Skin epidermis (tissue), 12 donors: ENCODE results near the gene PDIA2.
A peak's percentile ranks its signal among the peaks of the same experiment; 100 is the strongest.
"Not testable (repeated sequence)": the region's sequence is repeated elsewhere in the genome, so short reads cannot be mapped to it uniquely, and the experiment has no call there.

Experiments
- H3K27ac ChIP-seq, 21 experiments: fragments of 200-600 bp; sonication (generic) in 11 of 21; one replicate each; pipeline ENCODE4 v1.5.0; 2020; ENCODE audit warnings: mild to moderate bottlenecking in 3 of 21, inconsistent platforms in 2 of 21, moderate library complexity in 2 of 21
- H3K4me3 ChIP-seq, 7 experiments: fragments of 200-600 bp; sonication (generic) in 2 of 7; one replicate each; pipeline ENCODE4 v1.5.0; 2020; ENCODE audit warnings: inconsistent platforms in 2 of 7, mild to moderate bottlenecking in 2 of 7, moderate library complexity in 1 of 7

Gene PDIA2

DNA sequence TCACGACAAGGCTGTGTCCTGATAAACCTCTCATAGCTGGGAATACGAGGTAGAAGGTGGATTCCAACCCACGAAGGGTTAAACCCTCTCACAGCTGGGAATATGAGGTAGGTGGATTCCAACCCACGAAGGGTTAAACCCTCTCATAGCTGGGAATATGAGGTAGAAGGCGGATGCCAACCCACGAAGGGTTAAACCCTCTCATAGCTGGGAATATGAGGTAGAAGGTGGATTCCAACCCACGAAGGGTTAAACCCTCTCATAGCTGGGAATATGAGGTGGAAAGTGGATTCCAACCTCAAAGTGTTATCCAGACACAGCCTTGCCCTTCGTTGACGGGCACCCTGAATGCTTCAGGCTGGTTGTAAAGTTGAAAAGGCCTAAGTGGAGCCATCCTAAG, 38.6 kb downstream of the PDIA2 start:
- H3K27ac ChIP-seq = no peak overlapping the region
- no peak overlapping the region for H3K4me3 ChIP-seq

DNA sequence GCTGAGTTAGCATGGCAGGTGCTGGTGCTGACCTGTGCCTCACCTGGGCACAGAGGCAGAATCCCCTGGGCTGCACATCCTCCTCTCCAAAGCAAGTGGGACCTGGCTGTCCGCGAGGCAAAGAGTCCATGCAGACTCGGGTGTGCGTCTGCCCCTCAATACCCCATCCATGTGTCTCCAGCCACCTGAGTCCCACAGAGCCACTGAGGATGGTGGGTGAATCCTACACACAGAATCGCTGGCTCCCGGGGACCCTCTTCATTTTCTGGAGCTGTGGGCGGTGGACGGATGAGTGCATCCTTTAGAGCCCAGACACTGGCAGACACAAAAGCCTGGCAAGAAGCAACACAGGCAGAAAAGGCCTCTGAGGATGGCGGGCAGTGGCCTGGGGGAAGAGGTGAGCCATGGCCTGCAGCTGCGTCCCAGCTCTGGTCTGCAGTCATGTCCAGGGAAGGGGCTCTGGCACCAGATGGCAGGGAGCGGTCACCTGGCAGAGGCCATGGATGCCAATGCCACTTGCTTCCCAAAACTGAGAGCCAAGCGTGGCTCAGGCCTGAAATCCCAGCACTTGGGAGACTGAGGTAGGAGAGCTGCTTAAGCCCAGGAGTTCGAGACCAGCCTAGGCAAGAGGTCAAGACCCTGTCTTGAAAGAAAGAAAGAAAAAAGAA, 39.6 kb downstream of the PDIA2 start:
- Histone ChIP-seq H3K4me3 (no peak overlapping the region), H3K27ac (no peak overlapping the region)

DNA sequence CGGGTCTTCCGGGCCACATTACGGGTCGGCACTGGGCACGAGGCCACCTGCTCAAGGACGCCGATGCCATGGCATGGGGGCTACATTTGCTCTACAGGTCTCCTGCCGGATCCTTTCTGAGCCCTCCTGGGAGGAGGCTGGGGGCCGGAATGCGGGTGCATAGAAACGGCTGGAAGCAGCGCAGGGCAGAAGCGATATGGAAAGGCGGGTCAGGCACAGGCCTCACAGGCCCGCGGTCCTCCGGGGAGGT, 41.2 kb downstream of the PDIA2 start:
- Histone ChIP-seq H3K4me3 (no peak overlapping the region), H3K27ac (peak overlapping the region in 3 of 21 experiments; percentile 10 to 47 (median 24))

DNA sequence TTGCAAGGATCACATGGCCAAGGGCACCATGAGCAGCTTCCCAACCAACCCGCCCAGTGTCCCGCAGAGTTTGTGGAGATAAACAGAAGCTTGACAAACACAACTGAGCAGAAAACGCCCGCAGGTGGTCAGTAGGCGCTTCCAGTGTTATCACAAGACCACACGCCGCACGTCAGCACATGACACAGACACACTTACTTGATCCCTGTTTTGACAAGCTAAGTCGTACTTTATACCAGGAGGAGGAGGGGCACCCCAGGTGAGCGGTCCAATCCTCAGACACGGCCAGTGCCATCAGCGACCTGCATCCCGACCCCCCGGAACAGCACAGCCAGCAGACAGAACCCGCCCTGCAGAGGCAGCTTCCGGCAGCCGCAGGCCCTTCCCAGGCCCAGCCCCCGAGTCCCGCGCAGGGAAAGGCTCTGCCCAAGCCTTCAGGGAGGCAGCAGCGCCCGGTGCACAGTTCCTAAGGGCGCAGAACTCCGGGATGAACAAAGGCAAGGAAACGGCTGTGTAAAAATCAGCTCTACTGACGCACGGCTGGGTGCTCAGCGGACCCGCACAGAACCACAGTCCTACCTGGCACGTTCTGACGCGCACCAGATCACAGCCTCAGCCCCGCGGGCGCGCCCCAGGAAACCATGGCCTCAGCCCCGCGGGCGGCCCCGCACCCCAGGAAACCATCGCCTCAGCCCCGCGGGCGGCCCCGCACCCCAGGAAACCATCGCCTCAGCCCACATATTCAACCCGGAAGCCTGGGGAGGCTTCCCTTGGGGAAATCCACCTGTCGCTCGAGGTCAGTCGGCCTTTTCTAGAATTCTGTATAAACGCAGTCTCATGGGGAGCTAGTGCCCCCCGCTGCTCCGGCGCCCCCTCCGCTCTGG, 41.7 kb downstream of the PDIA2 start:
- Histone ChIP-seq H3K4me3 (peak overlapping the region in 3 of 7 experiments; percentile 5 to 14 (median 14)), H3K27ac (peak overlapping the region in 11 of 21 experiments; percentile 10 to 47 (median 23))

DNA sequence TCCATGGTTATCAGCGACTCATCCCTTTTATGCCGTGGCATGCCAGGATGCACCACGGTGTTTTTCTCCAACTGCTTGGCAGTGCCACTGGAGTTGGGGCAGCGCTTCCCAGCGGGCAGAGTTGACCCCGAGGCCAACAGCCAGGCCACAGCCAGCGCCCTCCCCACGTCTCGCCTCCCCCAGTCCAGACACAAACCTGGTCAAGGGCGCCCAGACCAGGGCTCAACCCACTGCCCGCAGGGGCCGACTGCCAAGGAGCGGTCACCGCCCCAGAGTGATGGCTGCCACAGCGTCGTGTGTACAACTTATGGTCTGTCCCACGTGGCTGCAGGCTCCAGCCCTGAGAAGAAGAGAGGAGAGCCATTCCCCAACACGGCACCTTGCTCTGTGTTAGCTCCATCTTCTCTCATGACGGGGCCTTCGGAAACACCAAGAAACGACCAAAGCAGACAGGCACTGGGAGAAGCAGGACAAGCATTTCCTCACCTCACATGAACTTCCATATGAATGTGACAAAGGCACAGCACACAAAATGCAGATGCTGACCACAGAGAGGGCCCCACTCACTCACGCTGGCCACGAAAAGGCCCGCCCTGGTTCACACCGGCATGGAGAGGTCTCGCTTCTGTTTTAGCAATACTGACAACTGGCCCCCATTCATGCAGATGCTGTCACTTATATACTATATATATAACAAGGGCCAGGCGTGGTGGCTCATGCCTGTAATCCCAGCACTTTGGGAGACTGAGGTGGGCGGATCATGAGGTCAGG, 42.6 kb downstream of the PDIA2 start:
- peak overlapping the region in 1 of 7 experiments; percentile 14 for H3K4me3 ChIP-seq

DNA sequence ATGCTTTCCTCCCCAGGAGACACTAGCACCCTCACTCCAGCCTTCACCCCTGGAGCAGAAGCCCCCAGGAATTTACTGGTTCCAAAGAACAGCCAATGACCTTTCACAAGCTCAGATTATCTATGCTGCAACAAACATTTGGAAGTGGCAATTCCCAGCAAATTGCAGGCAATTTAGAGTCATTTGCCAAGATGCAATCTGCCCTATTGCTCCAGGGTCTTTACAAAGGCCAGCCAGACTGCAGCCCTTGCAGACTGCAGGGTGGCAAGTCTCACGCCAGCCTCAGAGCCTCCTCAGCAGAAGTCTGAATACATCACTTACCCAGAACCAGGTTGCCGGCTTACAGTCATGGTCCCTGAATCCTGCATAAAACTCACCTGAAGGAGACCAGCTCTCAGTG, 47.8 kb downstream of the PDIA2 start:
- H3K27ac ChIP-seq = no peak overlapping the region
- no peak overlapping the region for H3K4me3 ChIP-seq

More for the DNA sequence above, 42.6 kb downstream of the PDIA2 start:
- peak overlapping the region in 8 of 21 experiments; percentile 14 to 32 (median 24) for H3K27ac ChIP-seq

DNA sequence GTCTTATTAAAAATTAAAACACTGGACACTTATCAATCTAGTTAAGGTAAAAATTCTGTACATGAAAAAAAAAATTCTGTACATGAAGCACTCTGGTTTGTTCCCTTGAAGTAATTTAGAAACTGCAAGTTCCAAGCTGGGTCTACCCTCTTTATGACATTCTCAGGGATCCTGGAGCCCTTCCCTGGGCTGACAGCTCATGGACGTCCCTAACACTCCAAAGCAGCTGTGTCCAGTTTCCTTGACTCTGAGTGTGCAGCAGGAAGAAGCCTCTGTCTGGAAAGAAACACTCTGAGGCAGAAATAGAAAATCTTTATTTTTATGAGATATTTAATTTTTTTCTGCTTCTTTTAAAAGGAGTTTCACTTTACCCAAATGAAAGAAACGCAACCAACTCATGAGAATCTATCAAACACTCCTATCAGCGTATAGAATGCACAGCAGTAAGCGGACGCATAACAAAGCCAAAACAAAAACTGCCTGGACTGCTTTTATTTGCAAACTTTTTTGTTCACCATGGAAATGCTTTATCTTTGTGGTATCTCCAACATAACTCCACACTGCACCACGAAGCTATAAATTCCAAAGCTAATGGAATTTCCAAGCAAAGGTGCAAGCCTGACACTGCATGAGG, 48.3 kb downstream of the PDIA2 start:
- not testable (repeated sequence) for H3K4me3 ChIP-seq, H3K27ac ChIP-seq

DNA sequence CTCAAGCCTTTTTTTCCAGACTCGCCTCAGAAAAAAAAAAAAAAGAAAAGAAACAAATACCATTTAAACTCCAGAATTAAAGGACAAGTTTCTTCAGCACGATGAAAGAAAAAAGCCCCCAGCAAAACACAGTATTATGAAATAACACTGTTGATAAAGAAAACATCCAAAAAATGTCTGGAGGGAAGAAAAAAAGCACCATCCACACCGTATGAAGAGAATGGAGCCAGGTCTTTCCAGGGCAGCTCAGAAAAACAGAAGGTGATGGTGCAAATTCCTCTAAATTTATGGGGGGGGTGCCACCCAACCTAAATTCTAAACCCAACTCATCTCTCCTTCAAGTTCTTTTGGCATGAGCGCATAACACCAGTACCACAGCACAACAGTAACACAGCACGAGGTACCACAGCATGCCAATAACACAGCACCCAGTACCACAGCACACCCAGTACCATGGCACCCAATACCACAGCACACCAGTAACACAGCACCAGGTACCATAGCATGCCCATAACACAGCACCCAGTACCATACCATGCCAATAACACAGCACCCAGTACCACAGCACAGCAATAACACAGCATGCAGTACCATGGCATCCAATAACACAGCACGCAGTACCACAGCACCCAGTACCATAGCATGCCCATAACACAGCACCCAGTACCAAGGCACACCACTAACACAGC, 50.6 kb downstream of the PDIA2 start:
- Histone ChIP-seq H3K27ac (no peak overlapping the region), H3K4me3 (no peak overlapping the region)

DNA sequence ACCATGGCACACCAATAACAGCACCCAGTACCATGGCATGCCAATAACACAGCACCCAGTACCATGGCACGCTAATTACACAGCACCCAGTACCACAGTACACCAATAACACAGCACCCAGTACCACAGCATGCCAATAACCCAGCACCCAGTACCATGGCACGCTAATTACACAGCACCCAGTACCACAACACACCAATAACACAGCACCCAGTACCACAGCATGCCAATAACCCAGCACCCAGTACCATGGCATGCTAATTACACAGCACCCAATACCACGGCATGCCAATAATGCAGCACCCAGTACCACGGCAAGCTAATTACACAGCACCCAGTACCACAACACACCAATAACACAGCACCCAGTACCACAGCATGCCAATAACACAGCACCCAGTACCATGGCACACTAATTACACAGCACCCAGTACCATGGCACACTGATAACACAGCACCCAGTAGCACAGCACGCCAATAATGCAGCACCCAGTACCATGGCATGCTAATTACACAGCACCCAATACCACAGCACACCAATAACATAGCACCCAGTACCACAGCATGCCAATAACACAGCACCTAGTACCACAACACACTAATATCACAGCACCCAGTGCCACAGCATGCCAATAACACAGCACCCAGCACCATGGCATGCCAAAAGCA, 51.3 kb downstream of the PDIA2 start:
- not testable (repeated sequence) for H3K27ac ChIP-seq, H3K4me3 ChIP-seq

DNA sequence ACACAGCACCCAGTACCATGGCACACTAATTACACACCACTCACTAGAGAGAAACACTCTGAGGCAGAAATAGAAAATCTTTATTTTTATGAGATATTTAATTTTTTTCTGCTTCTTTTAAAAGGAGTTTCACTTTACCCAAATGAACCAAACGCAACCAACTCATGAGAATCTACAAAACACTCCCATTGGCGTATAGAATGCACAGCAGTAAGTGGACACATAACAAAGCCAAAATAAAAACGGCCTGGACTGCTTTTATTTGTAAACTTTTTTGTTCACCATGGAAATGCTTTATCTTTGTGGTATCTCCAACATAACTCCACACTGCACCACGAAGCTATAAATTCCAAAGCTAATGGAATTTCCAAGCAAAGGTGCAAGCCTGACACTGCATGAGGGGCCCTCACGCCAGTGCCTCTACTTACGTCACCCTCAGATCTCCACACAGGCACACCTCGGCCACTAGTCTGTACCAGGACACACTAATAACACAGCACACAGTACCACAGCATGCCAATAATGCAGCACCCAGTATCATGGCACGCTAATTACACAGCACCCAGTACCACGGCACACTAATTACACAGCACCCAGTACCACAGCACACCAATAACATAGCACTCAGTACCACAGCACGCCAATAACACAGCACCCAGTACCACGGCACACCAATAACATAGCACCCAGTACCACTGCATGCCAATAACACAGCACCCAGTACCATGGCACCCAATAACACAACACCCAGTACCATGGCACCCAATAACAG, 52.1 kb downstream of the PDIA2 start:
- not testable (repeated sequence) for H3K27ac ChIP-seq, H3K4me3 ChIP-seq

DNA sequence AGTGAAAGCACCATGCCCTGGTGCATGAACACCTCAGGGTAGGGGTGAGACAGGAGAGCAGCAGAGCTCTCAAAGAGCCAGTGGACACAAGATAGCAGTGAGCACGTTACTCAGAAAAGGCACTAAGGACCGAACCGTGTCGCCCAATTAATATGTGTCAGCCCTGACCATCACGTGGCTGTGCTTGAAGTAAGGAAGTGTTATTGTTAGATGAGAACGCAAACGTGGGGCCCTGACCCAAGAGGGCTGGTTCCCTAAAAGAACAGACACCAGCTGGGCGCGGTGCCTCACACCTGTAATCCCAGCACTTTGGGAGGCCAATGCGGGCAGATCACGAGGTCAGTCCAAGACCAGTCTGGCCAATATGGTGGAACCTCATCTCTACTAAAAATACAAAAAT, 53.3 kb downstream of the PDIA2 start:
- H3K27ac ChIP-seq = no peak overlapping the region
- H3K4me3 ChIP-seq = no peak overlapping the region
